HS-5 (cell line): ENCODE results near the gene SKIDA1.

Experiments
- DNase-seq: peaks from one replicate; pipeline ENCODE4 v3.0.0-alpha.2; 2012; ENCODE audit warnings: low read depth

The SKIDA1 gene

DNA sequence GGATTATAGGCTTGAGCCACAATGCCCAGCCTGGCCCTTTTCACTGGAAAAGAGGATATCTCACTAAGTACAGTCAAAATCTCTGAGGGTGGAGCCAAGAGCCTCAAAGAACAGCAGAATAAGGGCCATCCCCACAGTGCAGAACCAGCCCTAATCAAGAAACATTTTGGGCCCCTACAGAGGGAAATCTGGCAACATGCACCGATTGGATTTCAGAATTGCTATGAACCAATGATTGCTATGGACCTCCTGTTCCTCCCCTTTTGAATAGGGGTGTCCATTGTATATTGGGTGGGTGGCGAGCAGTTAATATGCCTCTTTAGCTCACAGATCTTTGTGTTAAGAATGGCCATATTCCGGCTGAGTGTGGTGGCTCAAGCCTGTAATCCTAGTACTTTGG lies 42.7 kb downstream of the SKIDA1 start:
- no peak for DNase-seq

GRCh38 chr10:21481407-21481806 lies 44.1 kb downstream of the SKIDA1 start:
- no peak for DNase-seq

GRCh38 chr10:21479570-21480315 lies 45.7 kb downstream of the SKIDA1 start:
- DNase-seq = no peak

DNA sequence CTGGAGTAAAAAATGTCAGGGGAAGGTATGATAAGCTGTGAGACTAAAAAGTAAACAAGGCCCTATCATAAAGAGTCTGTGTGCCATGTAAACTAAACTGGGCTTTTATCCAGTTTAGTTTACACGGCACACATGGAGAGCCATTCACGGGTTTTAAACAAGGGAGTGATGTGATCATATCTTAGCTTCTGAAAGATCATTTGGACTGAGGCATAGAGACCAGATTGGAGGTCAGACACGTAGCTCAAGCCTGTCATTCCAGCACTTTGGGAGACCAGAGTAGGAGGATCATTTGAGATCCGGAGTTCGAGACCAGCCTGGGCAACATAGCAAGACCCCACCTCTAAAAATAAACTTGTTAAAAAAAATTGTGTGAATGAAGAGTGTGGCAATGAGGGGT lies 50.1 kb downstream of the SKIDA1 start:
- no peak for DNase-seq

DNA sequence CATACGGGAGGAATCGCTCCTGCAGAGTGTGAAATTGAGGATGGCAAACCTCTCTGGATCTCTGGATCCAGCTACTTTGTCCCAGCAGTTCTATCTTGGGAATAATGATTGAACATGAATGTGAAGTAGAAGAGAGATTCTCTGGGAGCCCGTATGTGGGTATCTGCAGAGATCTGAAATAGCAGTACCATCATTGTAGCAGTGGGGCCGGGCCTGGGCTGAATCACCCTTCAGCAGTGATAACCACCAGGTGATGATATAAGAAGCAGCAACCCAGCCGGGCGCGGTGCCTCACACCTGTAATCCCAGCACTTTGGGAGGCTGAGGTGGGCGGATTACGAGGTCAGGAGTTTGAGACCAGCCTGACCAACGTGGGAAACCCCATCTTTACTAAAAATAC lies 51.9 kb downstream of the SKIDA1 start:
- DNase-seq = no peak

- DNase-seq = no peak
Measured at GRCh38 chr10:21473135-21473534, 52.3 kb downstream of the SKIDA1 start.

GRCh38 chr10:21468086-21468485 lies 57.4 kb downstream of the SKIDA1 start:
- DNase-seq = no peak

- no peak for DNase-seq
Measured at GRCh38 chr10:21467633-21468032, 57.8 kb downstream of the SKIDA1 start.

- DNase-seq = no peak
Measured at GRCh38 chr10:21464134-21464533, 61.3 kb downstream of the SKIDA1 start.
